Pancreas (tissue), 10 donors: ENCODE measurements around the gene VRK3. TPM values are rescaled to one million over a fixed set of nuclear protein-coding genes. Genes with fewer than 3 reads are reported as not detected.

ENCODE experiments used
- ATAC-seq, 4 donors: fragments of 200-7000 bp; cut with Tn5 transposase; one replicate each; pipeline versions ENCODE4 v1.8.0 to v1.9.1; 2020; ENCODE audit warnings: mild to moderate bottlenecking in 4 of 4, moderate library complexity in 4 of 4
- DNase-seq, 6 donors: peaks; one replicate each; pipeline ENCODE4 v3.0.0-alpha.2; 2020
- FAIRE-seq: peaks from 2 replicates; lab custom pipeline; 2012; peaks lifted over from hg19 to GRCh38; lab: Jason Lieb, UNC
- H3K27ac ChIP-seq, 4 donors: fragments of 200-600 bp; sonication (generic); 1 replicate in 3 of 4; 2 replicates in 1 of 4; pipeline versions ENCODE4 v1.5.0 to v1.8.0; 2020
- H3K27me3 ChIP-seq, 4 donors: fragments of 200-600 bp; one replicate each; pipeline ENCODE4 v1.8.0; 2021
- H3K36me3 ChIP-seq, 3 donors: fragments of 200-600 bp; sonication (generic) in 1 of 3; one replicate each; pipeline versions ENCODE4 v1.5.0 to v1.8.0; 2020 to 2021
- H3K4me1 ChIP-seq, 3 donors: fragments of 200-600 bp; one replicate each; pipeline ENCODE4 v1.8.0; 2021
- H3K4me3 ChIP-seq, 4 donors: fragments of 200-600 bp; sonication (generic) in 2 of 4; one replicate each; pipeline versions ENCODE4 v1.5.0 to v1.8.0; 2020 to 2021
- H3K9me3 ChIP-seq, 4 donors: fragments of 200-600 bp; one replicate each; pipeline ENCODE4 v1.8.0; 2021
- CTCF ChIP-seq, 4 donors: fragments of 200-600 bp; sonication (generic) in 3 of 4; IDR thresholded peaks; one replicate each; pipeline versions ENCODE4 v1.5.0 to v1.8.0; 2021; ENCODE audit warnings: antibody characterized with exemption in 4 of 4
- whole genome bisulfite sequencing, 2 donors: extraction: QIAGEN DNeasy Blood & Tissue Kit; methylation state at CpG; one replicate each; pipeline ENCODE4 v1.1.7; 2013; 5-methylcytosine and 5-hydroxymethylcytosine counted together
- intact Hi-C, 3 donors: fragments of 100-400 bp; cut with DNase I; formaldehyde crosslinking; loops; one replicate each; pipeline versions ENCODE4 v1.11.1 to v1.14.2; 2022
- polyA plus RNA-seq, 2 donors: library from polyadenylated mRNA; stranded (reverse); fragments of 200-250 nt; gene quantifications; one replicate each; pipeline ENCODE4 v1.2.3, GENCODE V29; 2013
- total RNA-seq, 6 donors: library from RNA; stranded (reverse); fragmentation: NEBNext Ultra II Directional in 4 of 6; extraction: Animal tissue kit (Norgen Biotek cat#: 25700) in 4 of 6; gene quantifications; one replicate each; pipeline versions ENCODE4 v1.2.1 to v1.2.4, GENCODE V29; 2021 to 2023
- donor health status: healthy with polysubstance abuse.
- donor health status: DM: no; HTN: no; CAD: no; lungs with moderate emphysema.
- donor health status: DM: no; HTN: no; CAD: no.
- donor health status: control.
- donor health status: control.
- donor health status: Bipolar disorder and iron deficiency.
- donor health status: DM: yes; HTN: yes; CAD: no.
- donor health status: DM: no; HTN: no; CAD: no.
- donor health status: DM: no; HTN: no; CAD: no.
- donor health status: DM: yes; HTN: yes; CAD: no.

VRK3 gene
- total and polyA plus RNA-seq, 8 donors: 14.4 to 32.4 (median 17.9) TPM

DNA sequence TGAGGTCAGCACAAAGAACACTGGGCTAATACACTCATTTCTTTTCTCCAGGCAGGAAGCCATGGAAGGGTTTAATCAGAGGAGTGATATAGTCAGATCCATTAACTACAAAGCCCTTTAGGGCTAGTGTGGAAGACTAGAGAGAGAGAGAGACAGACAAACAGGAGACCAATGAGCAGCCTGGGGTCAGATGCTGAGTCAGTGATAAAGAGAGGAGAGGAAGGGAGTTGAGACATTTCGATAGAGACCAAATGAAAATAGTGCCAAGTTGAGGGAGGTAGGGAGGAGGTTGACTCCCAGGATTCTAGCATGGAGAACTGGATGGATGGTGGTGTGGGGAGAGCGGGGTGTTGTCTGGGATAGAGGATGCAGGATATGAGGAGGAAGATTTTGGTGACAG is 18.8 kb upstream of the VRK3 start:
- Histone ChIP-seq H3K4me3 (no peak overlapping the region), H3K27me3 (no peaks in the 10 kb centered on the region), H3K27ac (no peak overlapping the region), H3K4me1 (no peaks in the 10 kb centered on the region), H3K36me3 (peaks cover 8 to 54% (median 45%) of the 10 kb centered on the region in 3 donors), H3K9me3 (no peaks in the 10 kb centered on the region)
- DNase-seq (no peak), FAIRE-seq (no peak), ATAC-seq (no peak)
- TF ChIP-seq CTCF (IDR thresholded peaks at IDR 0.05): no peak
- intact Hi-C loops: no loop called here
- 100% methylated on average over 2 of the region's 2 CpGs for WGBS, 2 donors

- peaks cover 8 to 54% (median 45%) of the 10 kb centered on the region in 3 donors for H3K36me3 ChIP-seq
- 96 to 98% methylated on average over 6 of the region's 6 CpGs for WGBS, 2 donors
- no peak overlapping the region for H3K4me3 ChIP-seq
- FAIRE-seq: no peak
- intact Hi-C loops: no loop called here
- no peak for ATAC-seq
- no peak for DNase-seq
- no peaks in the 10 kb centered on the region for H3K9me3 ChIP-seq
- TF ChIP-seq CTCF (IDR thresholded peaks at IDR 0.05): no peak
- H3K27me3 ChIP-seq: no peaks in the 10 kb centered on the region
- no peak overlapping the region for H3K27ac ChIP-seq
- H3K4me1 ChIP-seq: no peaks in the 10 kb centered on the region
Observed at GRCh38 chr19:50042363-50043024, 17.3 kb upstream of the VRK3 start.

GRCh38 chr19:50040967-50041366 is 15.8 kb upstream of the VRK3 start:
- ATAC-seq: no peak
- Histone ChIP-seq H3K9me3 (no peaks in the 10 kb centered on the region), H3K4me3 (no peak overlapping the region), H3K4me1 (no peaks in the 10 kb centered on the region), H3K27me3 (no peaks in the 10 kb centered on the region), H3K27ac (no peak overlapping the region), H3K36me3 (peaks cover 8 to 51% (median 48%) of the 10 kb centered on the region in 3 donors)
- no peak for FAIRE-seq
- DNase-seq: peak in 2 of 6 donors; percentile 25 to 62
- intact Hi-C loops: no loop called here
- 77 to 80% methylated on average over 6 of the region's 6 CpGs for WGBS, 2 donors
- no peak for TF ChIP-seq CTCF (IDR thresholded peaks at IDR 0.05)

GRCh38 chr19:50039968-50040367 is 14.8 kb upstream of the VRK3 start:
- ATAC-seq (peak; percentile 41 to 90 (median 70)), DNase-seq (no peak), FAIRE-seq (no peak)
- TF ChIP-seq CTCF (IDR thresholded peaks at IDR 0.05): no peak
- peaks cover 4 to 41% (median 38%) of the 10 kb centered on the region in 3 donors for H3K36me3 ChIP-seq
- H3K9me3 ChIP-seq: no peaks in the 10 kb centered on the region
- H3K4me1 ChIP-seq: no peaks in the 10 kb centered on the region
- no peaks in the 10 kb centered on the region for H3K27me3 ChIP-seq
- intact Hi-C loops: no loop called here
- H3K27ac ChIP-seq: no peak overlapping the region
- 77% methylated on average over 3 of the region's 3 CpGs for WGBS, 2 donors
- no peak overlapping the region for H3K4me3 ChIP-seq

DNA sequence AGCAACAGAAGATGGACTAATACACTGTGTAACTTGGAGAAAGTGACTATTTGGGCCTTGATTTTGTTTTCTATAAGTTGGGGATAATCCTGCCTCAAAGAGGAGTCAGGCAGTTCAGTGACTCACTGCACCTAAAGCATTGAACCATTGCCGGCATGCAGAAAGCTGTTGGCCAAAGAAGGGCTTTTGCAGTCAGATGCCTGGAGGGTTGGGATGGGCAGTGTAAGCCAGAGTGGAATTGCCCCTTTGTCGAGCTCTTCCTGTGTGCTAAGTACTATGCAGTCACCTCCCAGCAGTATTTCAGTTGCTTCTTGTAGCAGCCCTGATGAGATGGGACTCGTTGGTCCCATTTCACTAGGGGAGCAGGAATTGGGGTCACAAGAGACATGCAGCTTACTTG is 11.7 kb upstream of the VRK3 start:
- no peak for TF ChIP-seq CTCF (IDR thresholded peaks at IDR 0.05)
- Histone ChIP-seq H3K27me3 (no peaks in the 10 kb centered on the region), H3K4me3 (no peak overlapping the region), H3K9me3 (no peaks in the 10 kb centered on the region), H3K4me1 (no peaks in the 10 kb centered on the region), H3K36me3 (peaks cover 0 to 21% (median 12%) of the 10 kb centered on the region in 3 donors), H3K27ac (no peak overlapping the region)
- 97 to 99% methylated on average over 3 of the region's 3 CpGs for WGBS, 2 donors
- FAIRE-seq (no peak), ATAC-seq (no peak), DNase-seq (no peak)
- intact Hi-C loops: no loop called here
